Fibroblast of pulmonary artery (primary cell): ENCODE results near the gene CACNA1C.

Source experiments
- DNase-seq: peaks from one replicate; pipeline ENCODE4 v3.0.0-alpha.2; 2010; ENCODE audit warnings: low read depth
- H3K4me3 ChIP-seq: replicated peaks from 2 replicates; pipeline ENCODE4 v1.5.1; 2011; ENCODE audit warnings: low read depth, mild to moderate bottlenecking, control low read depth, low read length, moderate library complexity
- TF ChIP-seq, protein P1 (sequence below): IDR thresholded peaks from 2 replicates; pipeline ENCODE4 v1.5.1; 2011; ENCODE audit warnings: mild to moderate bottlenecking, control low read depth, low read length, inconsistent platforms; ENCODE audit errors: missing control alignments

The CACNA1C gene

GRCh38 chr12:2642176-2642892 lies 589.5 kb downstream of the CACNA1C start:
- H3K4me3 ChIP-seq: no peak overlapping the region
- TF ChIP-seq, protein P1, sequence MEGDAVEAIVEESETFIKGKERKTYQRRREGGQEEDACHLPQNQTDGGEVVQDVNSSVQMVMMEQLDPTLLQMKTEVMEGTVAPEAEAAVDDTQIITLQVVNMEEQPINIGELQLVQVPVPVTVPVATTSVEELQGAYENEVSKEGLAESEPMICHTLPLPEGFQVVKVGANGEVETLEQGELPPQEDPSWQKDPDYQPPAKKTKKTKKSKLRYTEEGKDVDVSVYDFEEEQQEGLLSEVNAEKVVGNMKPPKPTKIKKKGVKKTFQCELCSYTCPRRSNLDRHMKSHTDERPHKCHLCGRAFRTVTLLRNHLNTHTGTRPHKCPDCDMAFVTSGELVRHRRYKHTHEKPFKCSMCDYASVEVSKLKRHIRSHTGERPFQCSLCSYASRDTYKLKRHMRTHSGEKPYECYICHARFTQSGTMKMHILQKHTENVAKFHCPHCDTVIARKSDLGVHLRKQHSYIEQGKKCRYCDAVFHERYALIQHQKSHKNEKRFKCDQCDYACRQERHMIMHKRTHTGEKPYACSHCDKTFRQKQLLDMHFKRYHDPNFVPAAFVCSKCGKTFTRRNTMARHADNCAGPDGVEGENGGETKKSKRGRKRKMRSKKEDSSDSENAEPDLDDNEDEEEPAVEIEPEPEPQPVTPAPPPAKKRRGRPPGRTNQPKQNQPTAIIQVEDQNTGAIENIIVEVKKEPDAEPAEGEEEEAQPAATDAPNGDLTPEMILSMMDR: no peak
- DNase-seq: no peak

GRCh38 chr12:2642896-2643425 lies 590.2 kb downstream of the CACNA1C start:
- H3K4me3 ChIP-seq: no peak overlapping the region
- DNase-seq: no peak
- TF ChIP-seq, protein P1: no peak

- DNase-seq: no peak
- TF ChIP-seq, protein P1: no peak
- no peak overlapping the region for H3K4me3 ChIP-seq
Observed at GRCh38 chr12:2643576-2644135, 590.9 kb downstream of the CACNA1C start.

DNA sequence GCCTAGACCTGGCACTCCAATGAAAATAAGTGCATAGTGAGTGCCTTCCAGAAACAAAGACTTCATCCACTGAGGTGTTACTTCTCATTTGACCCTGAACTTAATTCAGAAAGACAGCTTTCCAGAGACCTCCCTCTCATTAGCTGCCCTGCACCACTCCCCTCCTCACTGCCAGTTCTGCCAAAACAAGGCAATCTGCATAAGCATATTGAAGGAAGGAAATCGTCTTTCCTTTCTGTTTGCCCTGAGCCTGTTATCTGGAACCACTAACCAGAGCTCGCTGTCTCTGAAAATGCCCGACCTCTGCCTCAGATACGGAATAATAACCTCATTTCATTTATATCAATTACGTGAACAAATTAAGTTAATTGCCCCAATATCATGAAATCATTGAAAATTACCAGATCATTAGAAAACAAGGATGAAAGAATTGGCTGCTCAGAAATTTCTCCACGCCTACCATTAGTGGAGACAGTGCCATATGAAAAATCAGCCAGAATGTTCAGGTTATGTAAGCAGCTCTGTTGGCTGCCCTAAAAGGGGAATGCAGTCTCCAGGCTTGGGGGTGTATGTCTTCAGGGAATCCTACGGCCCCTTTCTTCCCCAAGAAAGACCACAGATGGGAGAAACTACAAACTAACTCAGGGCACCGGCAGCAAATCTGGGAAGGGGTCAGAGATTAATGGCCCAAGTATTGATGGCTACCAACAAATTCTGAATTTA lies 592.1 kb downstream of the CACNA1C start:
- TF ChIP-seq, protein P1: no peak
- H3K4me3 ChIP-seq: no peak overlapping the region
- no peak for DNase-seq

- H3K4me3 ChIP-seq: no peak overlapping the region
- DNase-seq: no peak
- TF ChIP-seq, protein P1: no peak
Observed at GRCh38 chr12:2645460-2645859, 592.7 kb downstream of the CACNA1C start.

- no peak for DNase-seq
- TF ChIP-seq, protein P1: no peak
- no peak overlapping the region for H3K4me3 ChIP-seq
Observed at GRCh38 chr12:2646341-2646740, 593.6 kb downstream of the CACNA1C start.
